Muscle of leg (tissue), 11 donors: Measurements from ENCODE around the gene USP34. TPM values are rescaled to one million over a fixed set of nuclear protein-coding genes. Genes with fewer than 3 reads are reported as not detected.
"Not testable (repeated sequence)": the region's sequence is repeated elsewhere in the genome, so short reads cannot be mapped to it uniquely, and the experiment has no call there.

Experiments used
- DNase-seq: peaks from one replicate; pipeline ENCODE4 v3.0.0; 2013
- H3K27ac ChIP-seq: one replicate; pipeline ENCODE4 v1.5.1; 2013; ENCODE audit warnings: mild to moderate bottlenecking, low read length, control low read depth
- H3K27me3 ChIP-seq: one replicate; pipeline ENCODE4 v1.6.1; 2013; ENCODE audit warnings: low read length; ENCODE audit not compliant: control insufficient read depth, insufficient read depth
- H3K36me3 ChIP-seq: one replicate; pipeline ENCODE4 v1.6.1; 2013; ENCODE audit warnings: low read length; ENCODE audit not compliant: control insufficient read depth, insufficient read depth
- H3K4me1 ChIP-seq: one replicate; pipeline ENCODE4 v1.6.1; 2013; ENCODE audit warnings: low read length; ENCODE audit not compliant: control insufficient read depth, insufficient read depth
- H3K4me3 ChIP-seq: one replicate; pipeline ENCODE4 v1.5.1; 2013; ENCODE audit warnings: low read length, control low read depth
- H3K9me3 ChIP-seq: replicated peaks from 2 replicates; pipeline ENCODE4 v1.6.1; 2013; ENCODE audit warnings: low read depth, low read length; ENCODE audit not compliant: control insufficient read depth
- WGBS: methylation state at CpG from one replicate; pipeline ENCODE4 v1.1.5; 2013; ENCODE audit warnings: missing lambda C conversion rate; ENCODE audit not compliant: insufficient coverage; 5-methylcytosine and 5-hydroxymethylcytosine counted together
- polyA plus RNA-seq, 8 donors: library from polyadenylated mRNA; unstranded; fragments of 120-200 nt; gene quantifications; one replicate each; pipeline versions ENCODE4 v1.2.1 to v1.2.3, GENCODE V29; 2013; ENCODE audit warnings: inconsistent platforms in 1 of 8, low replicate concordance in 1 of 8; ENCODE audit not compliant: insufficient read length in 8 of 8, insufficient read depth in 1 of 8
- total RNA-seq: library from RNA; stranded (reverse); fragments of 120-200 nt; gene quantifications from one replicate; pipeline ENCODE4 v1.2.4, GENCODE V29; 2013

Gene USP34
- total and polyA plus RNA-seq, 9 donors, result 62.5 to 88.2 (median 77.9) TPM

DNA sequence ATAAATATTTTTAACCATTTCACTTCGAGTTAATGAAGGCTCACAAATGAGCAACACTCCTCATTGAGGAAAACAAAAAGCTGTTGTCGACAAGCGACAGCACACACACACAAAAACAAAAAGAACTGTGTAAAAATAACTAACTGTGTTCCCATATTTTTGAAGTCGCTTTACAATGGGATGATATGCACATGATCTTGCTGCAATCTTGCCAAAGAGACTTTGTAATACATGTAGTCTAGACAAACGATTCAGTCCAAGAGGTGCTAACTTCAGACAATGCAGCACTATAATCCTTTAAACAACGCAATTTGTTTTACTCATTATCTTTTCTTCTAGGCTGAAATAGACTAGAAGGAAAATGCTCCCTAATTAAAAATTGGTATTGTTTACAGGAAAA is 7.2 kb upstream of the USP34 start:
- H3K9me3 ChIP-seq, result no peaks in the 10 kb centered on the region
- no CpG with 5 or more reads among the region's 6 CpGs for WGBS
- H3K27me3 ChIP-seq, result no peaks in the 10 kb centered on the region
- H3K27ac ChIP-seq, result no peak overlapping the region
- no peak overlapping the region for H3K4me3 ChIP-seq
- DNase-seq, result no peak
- peaks cover 42% of the 10 kb centered on the region for H3K36me3 ChIP-seq
- no peaks in the 10 kb centered on the region for H3K4me1 ChIP-seq

DNA sequence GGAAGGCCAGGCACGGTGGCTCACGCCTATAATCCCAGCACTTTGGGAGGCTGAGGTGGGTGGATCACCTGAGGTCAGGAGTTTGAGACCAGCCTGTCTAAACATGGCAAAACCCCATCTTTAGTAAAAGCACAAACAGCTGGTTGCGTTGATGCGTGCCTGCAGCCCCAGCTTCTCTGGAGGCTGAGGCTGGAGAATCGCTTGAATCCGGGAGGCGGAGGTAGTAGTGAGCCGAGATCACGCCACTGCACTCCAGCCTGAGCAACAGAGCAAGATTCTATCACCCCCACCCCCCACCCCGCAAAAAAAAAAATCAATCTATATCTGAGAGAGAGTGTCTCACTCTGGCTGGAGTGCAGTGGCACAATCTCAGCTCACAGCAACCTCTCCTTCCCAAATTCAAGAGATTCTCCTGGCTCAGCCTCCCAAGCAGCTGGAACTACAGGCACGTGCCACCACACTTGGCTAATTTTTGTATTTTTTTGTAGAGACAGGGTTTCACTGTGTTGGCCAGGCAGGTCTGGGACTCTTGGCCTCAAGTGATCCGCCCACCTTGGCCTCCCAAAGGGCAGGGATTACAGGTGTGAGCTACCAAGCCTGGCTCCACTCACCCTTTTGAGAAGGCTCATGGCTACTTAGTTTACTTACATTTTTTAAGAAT is 6.2 kb upstream of the USP34 start:
- H3K4me3 ChIP-seq, H3K27me3 ChIP-seq, H3K27ac ChIP-seq, DNase-seq, H3K4me1 ChIP-seq, H3K9me3 ChIP-seq: not testable (repeated sequence)
- H3K36me3 ChIP-seq, result peaks cover 39% of the 10 kb centered on the region
- 96% methylated on average over 7 of the region's 12 CpGs for WGBS

DNA sequence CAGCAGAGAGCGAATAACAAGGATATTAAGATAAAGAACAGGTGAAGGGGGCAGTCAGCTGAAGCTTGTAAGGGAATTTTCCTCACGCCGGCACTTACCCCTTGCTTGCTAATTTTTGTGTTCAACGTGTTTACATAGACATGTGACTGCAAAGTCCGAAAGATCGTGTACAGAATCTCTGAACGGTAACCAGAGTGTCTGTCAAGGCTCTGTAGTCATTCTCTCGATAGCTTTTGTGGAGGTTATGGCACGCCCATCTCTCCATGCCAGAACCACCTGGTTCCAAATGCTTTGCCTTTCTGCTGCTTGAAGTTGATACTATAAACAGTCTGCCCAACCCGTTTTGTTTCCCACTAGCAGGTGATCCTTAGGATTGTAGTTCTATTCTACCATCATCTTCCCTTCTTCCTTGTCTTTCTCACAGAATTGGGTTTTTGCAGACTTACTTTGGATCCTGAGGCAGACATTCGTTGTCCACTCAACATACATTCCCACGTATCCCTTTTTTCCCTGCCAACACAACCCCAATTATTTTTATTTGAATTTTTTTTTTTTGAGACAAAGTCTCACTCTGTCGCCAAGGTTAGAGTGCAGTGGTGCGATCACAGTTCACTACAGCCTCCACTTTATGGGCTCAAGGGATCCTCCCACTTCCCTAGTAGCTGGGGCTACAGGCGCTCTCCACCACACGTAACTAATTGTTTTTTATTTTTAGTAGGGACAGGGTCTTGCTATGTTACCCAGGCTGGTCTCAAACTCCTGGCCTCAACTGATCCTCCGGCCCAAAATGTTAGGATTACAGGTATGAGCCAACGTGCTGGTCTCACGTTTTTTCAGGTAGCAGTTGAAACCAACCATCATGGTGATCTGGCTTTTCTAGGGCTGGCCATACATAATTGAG is 1.3 kb upstream of the USP34 start:
- H3K4me3 ChIP-seq, result peak overlapping the region; percentile 99
- 29% methylated on average over 11 of the region's 19 CpGs for WGBS
- DNase-seq, result peak; percentile 54
- H3K9me3 ChIP-seq, result no peaks in the 10 kb centered on the region
- H3K27ac ChIP-seq, result peak overlapping the region; percentile 100
- H3K27me3 ChIP-seq, result no peaks in the 10 kb centered on the region
- peaks cover 6% of the 10 kb centered on the region for H3K4me1 ChIP-seq
- H3K36me3 ChIP-seq, result peaks cover 15% of the 10 kb centered on the region

DNA sequence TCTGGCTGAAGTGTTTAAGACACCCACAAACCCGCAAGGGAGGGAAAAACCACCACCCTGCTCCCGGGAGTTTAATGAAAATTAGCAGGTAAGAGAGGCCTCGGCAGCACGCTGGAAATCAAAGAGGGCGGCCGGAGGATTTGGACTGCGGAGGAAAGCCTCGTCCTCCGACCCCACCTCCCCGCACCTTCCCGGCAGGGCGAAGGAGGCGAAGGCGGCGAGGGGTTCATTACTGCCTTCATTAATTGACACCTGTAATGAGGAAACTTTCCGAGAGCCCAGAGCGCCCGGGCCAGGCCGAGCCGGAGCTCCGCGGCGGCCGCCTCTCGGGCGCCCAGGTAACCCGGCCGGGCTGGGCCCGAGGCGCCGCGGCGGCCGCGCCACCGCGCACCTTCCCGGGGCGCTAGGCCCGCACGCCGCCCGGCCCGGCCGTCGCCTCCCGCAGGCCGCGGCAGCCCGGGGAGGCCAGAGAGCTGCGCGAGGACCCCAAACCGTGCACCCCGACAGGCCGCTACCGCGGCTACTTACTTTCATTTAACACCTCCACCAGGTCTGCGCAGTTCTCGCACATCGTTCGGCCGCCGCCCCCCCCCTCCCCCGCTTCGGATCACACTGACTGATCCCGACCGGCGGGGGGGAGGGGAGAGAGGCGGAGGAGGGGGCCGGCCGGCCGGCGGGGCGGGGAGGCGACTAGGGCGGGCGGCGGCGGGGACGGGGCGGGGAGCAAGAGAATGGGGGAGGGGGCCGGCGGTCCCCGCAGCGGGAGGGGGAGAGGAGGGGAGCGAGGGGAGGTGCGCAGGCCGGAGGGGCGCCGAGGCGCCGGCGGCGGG is 550 bp downstream of the USP34 start:
- Histone ChIP-seq H3K27ac (peak overlapping the region; percentile 84), H3K4me3 (peak overlapping the region; percentile 99), H3K27me3 (no peaks in the 10 kb centered on the region), H3K9me3 (no peaks in the 10 kb centered on the region), H3K36me3 (peaks cover 13% of the 10 kb centered on the region), H3K4me1 (peaks cover 6% of the 10 kb centered on the region)
- DNase-seq, result peak; percentile 93
- under 1% methylated on average over 49 of the region's 94 CpGs for WGBS

DNA sequence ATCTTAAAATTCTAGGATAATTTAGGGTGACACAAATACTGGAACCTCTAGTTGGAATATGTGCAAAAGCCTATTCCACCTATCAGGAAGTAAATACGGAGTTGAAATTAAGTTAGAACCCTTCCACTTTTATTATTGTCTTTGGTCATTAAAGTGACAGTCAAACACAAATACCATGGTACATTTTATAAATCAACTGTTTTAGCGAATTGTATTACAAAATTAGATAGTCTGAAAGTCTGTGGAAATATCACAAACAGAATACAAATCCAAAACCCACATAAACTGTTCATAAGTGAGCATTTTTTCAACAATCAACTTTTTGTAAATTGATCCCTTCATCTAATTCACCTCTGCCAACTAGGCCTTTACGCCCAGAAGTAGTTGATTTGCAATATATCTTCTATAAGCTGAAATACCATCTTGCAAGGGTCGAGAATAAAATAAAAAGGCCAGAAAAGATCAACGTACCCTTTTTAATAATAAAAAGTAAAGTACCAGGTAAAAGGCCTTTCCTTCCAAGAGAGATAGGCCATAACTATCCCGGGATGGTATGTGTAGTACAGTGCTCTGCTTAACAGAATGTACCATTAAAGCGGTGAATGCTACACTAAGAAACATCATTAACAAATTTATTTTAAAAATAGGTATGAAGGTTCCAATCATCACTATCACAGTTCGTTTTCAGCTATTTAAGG is 1.3 kb downstream of the USP34 start:
- DNase-seq, result peak; percentile 18
- H3K9me3 ChIP-seq, result no peaks in the 10 kb centered on the region
- peaks cover 6% of the 10 kb centered on the region for H3K4me1 ChIP-seq
- peak overlapping the region; percentile 84 for H3K27ac ChIP-seq
- WGBS, result no CpG with 5 or more reads among the region's 8 CpGs
- H3K4me3 ChIP-seq, result peak overlapping the region; percentile 80
- no peaks in the 10 kb centered on the region for H3K27me3 ChIP-seq
- H3K36me3 ChIP-seq, result peaks cover 13% of the 10 kb centered on the region

DNA sequence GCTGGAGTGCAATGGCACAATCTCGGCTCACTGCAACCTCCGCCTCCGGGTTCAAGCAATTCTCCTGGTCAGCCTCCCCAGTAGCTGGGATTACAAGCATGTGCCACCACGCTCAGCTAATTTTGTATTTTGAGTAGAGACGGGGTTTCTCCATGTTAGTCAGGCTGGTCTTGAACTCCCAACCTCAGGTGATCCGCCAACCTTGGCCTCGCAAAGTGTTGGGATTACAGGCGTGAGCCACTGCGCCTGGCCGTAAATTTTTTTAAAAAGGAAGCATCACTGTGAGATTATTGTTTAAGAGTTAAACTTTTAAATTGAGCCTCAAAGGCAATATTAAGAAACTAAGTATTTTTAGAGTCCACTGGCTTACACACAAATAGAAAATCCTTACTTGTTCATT is 2.7 kb downstream of the USP34 start:
- H3K27me3 ChIP-seq, DNase-seq, H3K4me1 ChIP-seq, H3K9me3 ChIP-seq, H3K4me3 ChIP-seq, H3K27ac ChIP-seq: not testable (repeated sequence)
- 95% methylated on average over 8 of the region's 10 CpGs for WGBS
- H3K36me3 ChIP-seq, result peaks cover 13% of the 10 kb centered on the region

DNA sequence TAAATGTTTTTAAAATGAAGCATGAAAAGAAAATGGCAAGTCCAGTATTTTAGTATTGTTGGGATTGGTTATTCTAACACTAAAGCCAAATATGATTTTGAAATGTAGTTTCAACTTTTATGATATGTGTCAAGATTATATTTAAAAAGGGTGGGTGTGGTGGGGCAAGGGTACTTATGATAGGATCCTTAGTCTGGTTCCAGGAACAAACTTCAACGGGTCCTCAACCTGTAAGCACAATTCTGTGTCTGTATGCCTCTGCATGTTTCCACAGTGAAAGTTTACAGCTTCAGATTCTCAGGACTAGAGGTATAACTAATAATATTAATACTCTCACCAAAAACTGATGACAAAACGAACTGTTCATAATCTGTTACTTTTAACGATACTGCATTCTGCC is 5.8 kb downstream of the USP34 start:
- Histone ChIP-seq H3K9me3 (no peaks in the 10 kb centered on the region), H3K4me1 (no peaks in the 10 kb centered on the region), H3K36me3 (peaks cover 8% of the 10 kb centered on the region), H3K27me3 (no peaks in the 10 kb centered on the region), H3K4me3 (no peak overlapping the region), H3K27ac (no peak overlapping the region)
- no CpG with 5 or more reads among the region's 3 CpGs for WGBS
- no peak for DNase-seq

DNA sequence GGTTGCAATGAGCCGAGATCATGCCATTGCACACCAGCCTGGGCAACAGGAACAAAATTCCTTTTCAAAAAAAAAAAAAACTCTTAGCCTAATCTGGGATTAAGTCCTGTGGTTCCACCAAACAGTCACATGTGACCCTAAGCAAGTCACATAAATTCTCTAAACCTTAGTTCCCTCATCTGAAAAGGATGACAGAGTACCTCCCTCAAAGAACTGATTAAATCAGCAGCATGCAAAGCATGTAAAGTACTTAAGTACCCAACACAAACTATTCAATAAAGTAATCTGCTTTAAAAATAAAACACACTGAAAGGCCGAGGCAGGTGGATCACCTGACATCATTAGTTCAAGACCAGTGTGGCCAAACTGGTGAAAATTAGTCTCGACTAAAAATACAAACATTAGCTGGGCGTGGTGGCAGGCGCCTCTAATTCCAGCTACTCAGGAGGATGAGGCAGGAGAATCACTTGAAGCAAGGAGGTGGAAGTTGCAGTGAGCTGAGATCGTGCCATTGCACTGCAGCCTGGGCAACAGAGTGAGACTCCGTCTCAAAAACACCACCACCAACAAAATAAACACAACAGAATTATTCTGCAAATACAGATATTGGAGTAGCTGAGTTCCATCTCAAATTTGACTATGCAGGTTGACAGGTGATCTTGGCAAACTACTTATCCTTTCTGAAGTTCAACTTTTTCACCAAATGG is 7.0 kb downstream of the USP34 start:
- no peak overlapping the region for H3K4me3 ChIP-seq
- no peak for DNase-seq
- no CpG with 5 or more reads among the region's 7 CpGs for WGBS
- no peaks in the 10 kb centered on the region for H3K9me3 ChIP-seq
- peaks cover 8% of the 10 kb centered on the region for H3K36me3 ChIP-seq
- H3K4me1 ChIP-seq, result no peaks in the 10 kb centered on the region
- no peaks in the 10 kb centered on the region for H3K27me3 ChIP-seq
- no peak overlapping the region for H3K27ac ChIP-seq

DNA sequence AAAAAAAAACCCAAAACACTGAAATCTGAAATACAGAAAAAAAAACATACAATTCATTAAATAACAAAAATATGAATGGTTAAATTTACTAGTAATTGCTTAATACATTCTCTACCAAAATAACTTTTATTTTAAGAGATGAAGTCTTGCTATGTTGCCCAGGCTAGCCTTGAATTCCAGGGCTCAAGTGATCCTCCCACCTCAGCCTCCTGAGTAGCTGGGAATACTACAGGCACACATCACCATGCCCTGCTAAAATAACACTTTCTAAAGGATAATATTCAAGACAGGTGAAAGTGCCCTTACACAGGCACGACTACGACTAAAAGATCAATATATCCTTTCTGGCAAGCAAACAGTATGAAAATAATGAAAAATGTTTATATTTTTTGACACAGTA is 9.5 kb downstream of the USP34 start:
- no peak overlapping the region for H3K27ac ChIP-seq
- no CpG with 5 or more reads among the region's 2 CpGs for WGBS

More for the DNA sequence above, 9.5 kb downstream of the USP34 start:
- Histone ChIP-seq H3K36me3 (no peaks in the 10 kb centered on the region), H3K9me3 (no peaks in the 10 kb centered on the region), H3K4me1 (no peaks in the 10 kb centered on the region), H3K4me3 (no peak overlapping the region), H3K27me3 (no peaks in the 10 kb centered on the region)
- no peak for DNase-seq
